Activated CD4-positive, alpha-beta memory T cell treated with anti-CD3 and anti-CD28 coated beads, Interleukin-2, amount 10 ng/mL, durations not matched to agents 7 days and 5 days (primary cell): ENCODE results near the gene NEK1. TPM values are rescaled to one million over a fixed set of nuclear protein-coding genes. Genes with fewer than 3 reads are reported as not detected.

Experiments used
- CTCF ChIA-PET: fragments of 350-600 bp; sonication (Branson Sonifier 250); formaldehyde crosslinking; loops from one replicate; lab custom pipeline; 2021; ENCODE audit warnings: antibody characterized with exemption, inconsistent platforms; lab: Charles Lee
- POLR2A ChIA-PET: fragments of 350-600 bp; sonication (Branson Sonifier 250); formaldehyde crosslinking; loops from one replicate; lab custom pipeline; 2021; ENCODE audit warnings: antibody characterized with exemption; lab: Charles Lee
- DNase-seq: peaks from one replicate; pipeline ENCODE4 v3.0.0-alpha.2; 2020
- H3K27ac Mint-ChIP-seq: one replicate; pipeline ENCODE4 v1.8.0; 2021; ENCODE audit warnings: mild to moderate bottlenecking, mixed read lengths
- H3K27me3 Mint-ChIP-seq: one replicate; pipeline ENCODE4 v1.8.0; 2021; ENCODE audit warnings: mixed read lengths
- H3K36me3 Mint-ChIP-seq: one replicate; pipeline ENCODE4 v1.8.0; 2021; ENCODE audit warnings: low read depth, mixed read lengths
- H3K4me1 Mint-ChIP-seq: one replicate; pipeline ENCODE4 v1.8.0; 2021; ENCODE audit warnings: mixed read lengths
- H3K4me3 Mint-ChIP-seq: one replicate; pipeline ENCODE4 v1.8.0; 2021; ENCODE audit warnings: mild to moderate bottlenecking, mixed read lengths
- H3K9me3 Mint-ChIP-seq: one replicate; pipeline ENCODE4 v1.8.0; 2021; ENCODE audit warnings: mixed read lengths
- total RNA-seq, 2 experiments: library from RNA; stranded (reverse); gene quantifications; one replicate each; pipeline ENCODE4 v1.2.3, GENCODE V29; 2021

Gene NEK1
- total RNA-seq, result 10 to 100 TPM; 14.6 to 14.8 TPM

- POLR2A ChIA-PET, result interaction anchor here (0.6 to 3.6 kb wide), 15 partner anchors 9 to 1132 kb away, joined by 3 to 39 read pairs (median 4); partner anchors contain the start of genes CBR4, CLCN3, DDX60L and HPF1
- H3K27me3 Mint-ChIP-seq, result no peaks in the 10 kb centered on the region
- peaks cover 15% of the 10 kb centered on the region for H3K36me3 Mint-ChIP-seq
- no peaks in the 10 kb centered on the region for H3K9me3 Mint-ChIP-seq
- CTCF ChIA-PET, result interaction anchor here (0.6 to 2.6 kb wide), 17 partner anchors 9 to 603 kb away, joined by 3 to 20 read pairs (median 4); partner anchors contain the start of genes CBR4, CLCN3 and HPF1
- H3K27ac Mint-ChIP-seq, result peak within 1 kb of the TSS; percentile 94
- DNase-seq, result peak; percentile 88
- H3K4me3 Mint-ChIP-seq, result peak within 1 kb of the TSS; percentile 85
- H3K4me1 Mint-ChIP-seq, result peaks cover 43% of the 10 kb centered on the region
Observed at GRCh38 chr4:169611991-169612870, at the start of gene NEK1. Gene NEK1 (minus strand): TSS chr4:169612583. CDS start chr4:169602630, 9,953 bp downstream.

GRCh38 chr4:169661761-169662160 is 49.4 kb upstream of the NEK1 start:
- Mint-ChIP-seq H3K36me3 (peaks cover 15% of the 10 kb centered on the region), H3K4me3 (no peak overlapping the region), H3K27ac (no peak overlapping the region), H3K9me3 (no peaks in the 10 kb centered on the region), H3K4me1 (peaks cover 23% of the 10 kb centered on the region), H3K27me3 (no peaks in the 10 kb centered on the region)
- CTCF ChIA-PET, result interaction anchor here (1.3 to 1.5 kb wide), 2 partner anchors 9 to 42 kb away, joined by 4 read pairs; partner anchors contain the start of gene CLCN3
- POLR2A ChIA-PET, result interaction anchor here (4.7 kb wide), 1 partner anchor 41 kb away, joined by 40 read pairs; the partner anchor contains the start of gene CLCN3
- no peak for DNase-seq

GRCh38 chr4:169660929-169661328 is 48.5 kb upstream of the NEK1 start:
- H3K9me3 Mint-ChIP-seq, result no peaks in the 10 kb centered on the region
- peaks cover 10% of the 10 kb centered on the region for H3K36me3 Mint-ChIP-seq
- DNase-seq, result no peak
- ChIA-PET POLR2A (interaction anchor here (2.3 to 4.7 kb wide), 2 partner anchors 40 to 48 kb away, joined by 13 to 40 read pairs; partner anchors contain the start of genes CLCN3 and NEK1), CTCF (interaction anchor here (1.3 kb wide), 1 partner anchor 9 kb away, joined by 4 read pairs; no protein-coding TSS in a partner anchor)
- no peak overlapping the region for H3K4me3 Mint-ChIP-seq
- no peak overlapping the region for H3K27ac Mint-ChIP-seq
- H3K27me3 Mint-ChIP-seq, result no peaks in the 10 kb centered on the region
- peaks cover 23% of the 10 kb centered on the region for H3K4me1 Mint-ChIP-seq

- no peaks in the 10 kb centered on the region for H3K27me3 Mint-ChIP-seq
- CTCF ChIA-PET, result interaction anchor here (1.7 to 2.3 kb wide), 2 partner anchors 40 to 47 kb away, joined by 6 to 11 read pairs; partner anchors contain the start of gene CLCN3
- DNase-seq, result peak; percentile 69
- H3K27ac Mint-ChIP-seq, result peak overlapping the region; percentile 73
- POLR2A ChIA-PET, result interaction anchor here (0.7 to 4.7 kb wide), 7 partner anchors 14 to 98 kb away, joined by 3 to 40 read pairs (median 3); partner anchors contain the start of genes CLCN3, HPF1 and NEK1
- H3K4me3 Mint-ChIP-seq, result peak overlapping the region; percentile 56
- H3K9me3 Mint-ChIP-seq, result no peaks in the 10 kb centered on the region
- peaks cover 17% of the 10 kb centered on the region for H3K4me1 Mint-ChIP-seq
- peaks cover 5% of the 10 kb centered on the region for H3K36me3 Mint-ChIP-seq
Observed at GRCh38 chr4:169659716-169660670, 47.6 kb upstream of the NEK1 start.

GRCh38 chr4:169658975-169659715 is 46.8 kb upstream of the NEK1 start:
- POLR2A ChIA-PET, result interaction anchor here (0.9 to 4.7 kb wide), 6 partner anchors 29 to 98 kb away, joined by 3 to 40 read pairs (median 4); partner anchors contain the start of genes CLCN3, HPF1 and NEK1
- no peak for DNase-seq

GRCh38 chr4:169658196-169658595 is 45.8 kb upstream of the NEK1 start:
- no peak overlapping the region for H3K27ac Mint-ChIP-seq
- H3K4me1 Mint-ChIP-seq, result peaks cover 12% of the 10 kb centered on the region
- ChIA-PET CTCF (interaction anchor here (1.3 to 2.3 kb wide), 2 partner anchors 36 to 38 kb away, joined by 4 to 11 read pairs; partner anchors contain the start of gene CLCN3), POLR2A (interaction anchor here (4.7 kb wide), 1 partner anchor 37 kb away, joined by 40 read pairs; the partner anchor contains the start of gene CLCN3)
- H3K27me3 Mint-ChIP-seq, result no peaks in the 10 kb centered on the region
- H3K36me3 Mint-ChIP-seq, result peaks cover 5% of the 10 kb centered on the region
- H3K4me3 Mint-ChIP-seq, result no peak overlapping the region
- DNase-seq, result no peak
- no peaks in the 10 kb centered on the region for H3K9me3 Mint-ChIP-seq

More at GRCh38 chr4:169658975-169659715, 46.8 kb upstream of the NEK1 start:
- Mint-ChIP-seq H3K27me3 (no peaks in the 10 kb centered on the region), H3K4me1 (peaks cover 14% of the 10 kb centered on the region), H3K9me3 (no peaks in the 10 kb centered on the region), H3K27ac (no peak overlapping the region), H3K4me3 (no peak overlapping the region), H3K36me3 (peaks cover 5% of the 10 kb centered on the region)
- CTCF ChIA-PET, result interaction anchor here (1.3 to 2.3 kb wide), 3 partner anchors 37 to 46 kb away, joined by 4 to 11 read pairs (median 6); partner anchors contain the start of gene CLCN3

- H3K4me1 Mint-ChIP-seq, result peaks cover 12% of the 10 kb centered on the region
- no peaks in the 10 kb centered on the region for H3K27me3 Mint-ChIP-seq
- ChIA-PET POLR2A (interaction anchor here (4.7 kb wide), 1 partner anchor 37 kb away, joined by 40 read pairs; the partner anchor contains the start of gene CLCN3), CTCF (no interaction called here)
- H3K36me3 Mint-ChIP-seq, result peaks cover 10% of the 10 kb centered on the region
- H3K9me3 Mint-ChIP-seq, result no peaks in the 10 kb centered on the region
- DNase-seq, result no peak
- H3K27ac Mint-ChIP-seq, result no peak overlapping the region
- H3K4me3 Mint-ChIP-seq, result no peak overlapping the region
Observed at GRCh38 chr4:169657470-169658107, 45.2 kb upstream of the NEK1 start.

GRCh38 chr4:169655401-169655800 is 43.0 kb upstream of the NEK1 start:
- Mint-ChIP-seq H3K4me3 (no peak overlapping the region), H3K27me3 (no peaks in the 10 kb centered on the region), H3K4me1 (peaks cover 9% of the 10 kb centered on the region), H3K36me3 (peaks cover 13% of the 10 kb centered on the region), H3K27ac (no peak overlapping the region), H3K9me3 (no peaks in the 10 kb centered on the region)
- DNase-seq, result no peak
- CTCF ChIA-PET, result interaction anchor here (0.8 kb wide), 1 partner anchor 100 kb away, joined by 3 read pairs; no protein-coding TSS in a partner anchor
- POLR2A ChIA-PET, result no interaction called here

GRCh38 chr4:169652535-169652934 is 40.2 kb upstream of the NEK1 start:
- H3K4me1 Mint-ChIP-seq, result no peaks in the 10 kb centered on the region

GRCh38 chr4:169650227-169650936 is 38.0 kb upstream of the NEK1 start:
- Mint-ChIP-seq H3K4me3 (no peak overlapping the region), H3K9me3 (no peaks in the 10 kb centered on the region), H3K27me3 (no peaks in the 10 kb centered on the region), H3K27ac (no peak overlapping the region), H3K4me1 (no peaks in the 10 kb centered on the region), H3K36me3 (peaks cover 17% of the 10 kb centered on the region)
- CTCF ChIA-PET, result interaction anchor here (0.6 to 1.1 kb wide), 2 partner anchors 9 to 232 kb away, joined by 3 to 4 read pairs; no protein-coding TSS in a partner anchor
- POLR2A ChIA-PET, result interaction anchor here (0.9 kb wide), 1 partner anchor 30 kb away, joined by 3 read pairs; the partner anchor contains the start of gene CLCN3
- no peak for DNase-seq

More at GRCh38 chr4:169652535-169652934, 40.2 kb upstream of the NEK1 start:
- Mint-ChIP-seq H3K27ac (no peak overlapping the region), H3K27me3 (no peaks in the 10 kb centered on the region), H3K4me3 (no peak overlapping the region), H3K9me3 (no peaks in the 10 kb centered on the region), H3K36me3 (peaks cover 19% of the 10 kb centered on the region)
- DNase-seq, result no peak
- ChIA-PET CTCF (no interaction called here), POLR2A (no interaction called here)
